Panc1 (cell line): ENCODE measurements around the gene TAF11. TPM values are rescaled to one million over a fixed set of nuclear protein-coding genes. Genes with fewer than 3 reads are reported as not detected.

Experiments
- ATAC-seq: fragments of 200-7000 bp; cut with Tn5 transposase; 2 replicates; pipeline ENCODE4 v1.9.1; 2020; ENCODE audit warnings: mild to moderate bottlenecking, moderate library complexity
- BruUV-seq: library from RNA; stranded (reverse); fragments of 400-500 nt; replicated peaks from 2 replicates; lab custom pipeline; 2021; lab: Mats Ljungman, UMichigan
- CTCF ChIA-PET: fragments of 300-600 bp; sonication (Branson Sonifier 250); formaldehyde crosslinking; loops from one replicate; lab custom pipeline; 2022; ENCODE audit warnings: antibody characterized with exemption; lab: Charles Lee
- POLR2A ChIA-PET: fragments of 300-600 bp; sonication (Branson Sonifier 250); formaldehyde crosslinking; loops from one replicate; lab custom pipeline; 2022; ENCODE audit warnings: antibody characterized with exemption; lab: Charles Lee
- DNase-seq: peaks from one replicate; pipeline ENCODE4 v3.0.0-alpha.2; 2010; ENCODE audit warnings: low read depth, low spot score
- H3K27ac ChIP-seq: 2 replicates; pipeline ENCODE4 v1.5.1; 2011; ENCODE audit warnings: mild to moderate bottlenecking, low read length, inconsistent platforms
- H3K27me3 ChIP-seq: fragments of 200-500 bp; sonication (Bioruptor generic); 2 replicates; pipeline ENCODE4 v1.6.0; 2014; ENCODE audit warnings: low read length, inconsistent platforms; ENCODE audit not compliant: control insufficient read depth, insufficient read depth
- H3K36me3 ChIP-seq: fragments of 200-500 bp; sonication (Bioruptor generic); 2 replicates; pipeline ENCODE4 v1.5.1; 2014; ENCODE audit warnings: inconsistent platforms, mild to moderate bottlenecking, low read length, moderate library complexity; ENCODE audit not compliant: control insufficient read depth, insufficient read depth
- H3K4me1 ChIP-seq: 2 replicates; pipeline ENCODE4 v1.5.1; 2011; ENCODE audit warnings: inconsistent platforms, mild to moderate bottlenecking, low read length, moderate library complexity; ENCODE audit not compliant: control insufficient read depth, insufficient read depth
- H3K4me3 ChIP-seq, 2 experiments: 2 replicates each; pipeline ENCODE4 v1.5.1; 2011 to 2012; ENCODE audit warnings: low read depth in 2 of 2, low read length in 2 of 2, mild to moderate bottlenecking in 2 of 2, inconsistent platforms in 1 of 2, moderate library complexity in 1 of 2
- H3K9me3 ChIP-seq: fragments of 200-500 bp; sonication (Bioruptor generic); 2 replicates; pipeline ENCODE4 v1.5.1; 2014; ENCODE audit warnings: low read depth, mild to moderate bottlenecking, inconsistent platforms, low read length, moderate library complexity; ENCODE audit not compliant: control insufficient read depth, insufficient read depth
- CTCF ChIP-seq: fragments of 450-650 bp; IDR thresholded peaks from 2 replicates; pipeline ENCODE4 v1.5.1; 2017; ENCODE audit warnings: mild to moderate bottlenecking
- POLR2AphosphoS5 ChIP-seq: IDR thresholded peaks from 2 replicates; pipeline ENCODE4 v1.6.1; 2012; ENCODE audit warnings: mild to moderate bottlenecking, low read depth, low read length, moderate library complexity
- REST ChIP-seq, 2 experiments: IDR thresholded peaks; 2 replicates each; pipeline ENCODE4 v1.6.1; 2011 to 2012; ENCODE audit warnings: low read depth in 2 of 2, control low read depth in 1 of 2, low read length in 1 of 2, mild to moderate bottlenecking in 1 of 2, moderate library complexity in 1 of 2; ENCODE audit not compliant: insufficient read depth in 1 of 2
- SIN3A ChIP-seq: IDR thresholded peaks from 2 replicates; pipeline ENCODE4 v1.6.1; 2012; ENCODE audit warnings: low read depth, mild to moderate bottlenecking, low read length, moderate library complexity, borderline replicate concordance; ENCODE audit not compliant: insufficient read depth
- TCF7L2 ChIP-seq: IDR thresholded peaks from 2 replicates; pipeline ENCODE4 v1.6.1; 2011; ENCODE audit warnings: mild to moderate bottlenecking, low read depth, low read length, inconsistent platforms
- in situ Hi-C: cut with HindIII; loops from 2 replicates; pipeline ENCODE4 v1.10.0; 2016; ENCODE audit warnings: low sequenced_read_pairs, low pct_unique_long_range_greater_than_20kb
- intact Hi-C: fragments of 100-400 bp; cut with micrococcal nuclease; formaldehyde crosslinking; loops from one replicate; pipeline ENCODE4 v1.10.0; 2022; ENCODE audit not compliant: unreplicated experiment
- total RNA-seq: library from RNA; stranded (reverse); gene quantifications from one replicate; pipeline ENCODE4 v1.2.1, GENCODE V29; 2021; ENCODE audit not compliant: unreplicated experiment

Gene TAF11
- total RNA-seq, 1 experiment from 2014 or later: 25.3 TPM

DNA sequence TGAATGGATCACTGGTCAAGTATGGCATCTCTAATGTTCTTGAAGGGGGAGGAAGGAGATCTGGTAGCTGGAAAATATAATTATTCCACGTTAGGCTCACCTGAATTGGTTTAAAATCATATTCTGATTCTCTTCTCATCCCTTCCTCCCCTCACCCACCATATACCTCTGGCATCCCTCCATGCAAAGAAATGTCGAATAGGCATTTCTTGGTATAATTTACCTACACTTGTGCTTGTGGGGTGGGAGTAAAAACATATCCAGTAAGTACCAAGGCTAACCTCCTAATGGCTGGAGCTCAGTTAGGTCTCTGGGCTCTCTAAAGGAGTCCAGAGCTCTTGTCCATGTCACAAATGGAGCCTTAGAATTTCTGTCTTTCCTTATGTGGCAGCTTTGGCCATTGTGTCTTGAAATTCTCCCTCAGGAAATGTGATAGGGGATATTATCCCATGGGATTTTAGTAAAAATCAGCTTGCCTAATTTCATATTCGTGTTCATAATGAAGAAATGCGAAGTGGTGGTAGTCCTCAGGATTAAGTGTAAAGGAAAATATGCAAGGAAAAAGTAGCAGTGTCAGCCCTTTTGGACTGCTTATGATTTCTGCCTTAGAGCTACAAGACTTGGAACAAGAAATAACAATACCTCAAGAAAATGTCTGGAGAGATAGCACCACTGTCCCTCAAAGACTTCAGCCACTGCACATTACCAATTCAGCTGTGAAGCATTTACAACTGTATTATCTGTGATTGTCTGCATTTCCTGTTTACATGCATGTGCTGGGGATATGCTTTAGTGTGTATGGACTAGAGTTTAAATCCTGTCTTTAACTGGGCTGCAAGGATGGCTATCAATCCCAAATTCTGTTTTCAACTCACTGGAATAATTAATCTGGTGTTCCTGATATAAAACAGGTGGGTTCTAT, 12.3 kb downstream of the TAF11 start:
- H3K9me3 ChIP-seq: no peaks in the 10 kb centered on the region

DNA sequence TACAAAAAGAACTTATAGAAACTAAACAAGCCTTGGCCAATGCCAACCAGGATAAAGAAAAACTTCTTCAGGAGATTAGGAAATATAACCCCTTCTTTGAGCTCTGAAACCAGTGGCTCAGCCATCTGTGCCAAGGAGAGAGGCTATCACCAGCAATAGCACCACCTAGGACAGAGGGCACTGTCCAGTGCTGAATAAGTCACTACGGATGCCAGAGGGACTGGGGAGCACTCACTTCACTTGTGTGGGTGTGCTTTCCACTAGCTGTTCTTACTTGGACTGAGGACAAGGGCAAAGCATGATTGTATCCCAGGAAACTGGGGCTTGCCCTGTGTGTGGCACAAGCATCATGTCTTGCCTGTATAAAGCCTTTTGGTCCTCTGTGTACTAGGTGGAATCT, 15.5 kb downstream of the TAF11 start:
- H3K9me3 ChIP-seq: no peaks in the 10 kb centered on the region
- ChIA-PET CTCF (no interaction called here), POLR2A (no interaction called here)
- peaks cover 10% of the 10 kb centered on the region; the same call in 1 of the 2 replicates for H3K36me3 ChIP-seq
- no peak overlapping the region for H3K27ac ChIP-seq
- no peak for DNase-seq
- ATAC-seq: no peak
- TF ChIP-seq POLR2AphosphoS5: no peak
- peak; percentile 76 to 80 for TF ChIP-seq REST (IDR thresholded peaks at IDR 0.05; ENCODE audit: insufficient read depth in 1 of 2, low read depth in 2 of 2, low read length in 1 of 2)
- TF ChIP-seq CTCF: no peak
- no peaks in the 10 kb centered on the region for H3K4me1 ChIP-seq
- no peak overlapping the region for H3K4me3 ChIP-seq
- no TSS peak for BruUV-seq
- H3K27me3 ChIP-seq: no peaks in the 10 kb centered on the region
- intact Hi-C loops: no loop called here
- in situ Hi-C loops: no loop called here

More for the DNA sequence above, 12.3 kb downstream of the TAF11 start:
- TF ChIP-seq POLR2AphosphoS5 (no peak), SIN3A (no peak), TCF7L2 (no peak), CTCF (no peak), REST (IDR thresholded peaks at IDR 0.05; ENCODE audit: insufficient read depth in 1 of 2, low read depth in 2 of 2, low read length in 1 of 2) (no peak)
- no peak for DNase-seq
- in situ Hi-C loops (no loop called here), intact Hi-C loops (no loop called here)
- no peaks in the 10 kb centered on the region for H3K27me3 ChIP-seq
- peaks cover 16% of the 10 kb centered on the region; the same call in 1 of the 2 replicates for H3K36me3 ChIP-seq
- H3K27ac ChIP-seq: no peak overlapping the region
- ATAC-seq: no peak
- POLR2A ChIA-PET: no interaction called here
- no peak overlapping the region for H3K4me3 ChIP-seq
- BruUV-seq: no TSS peak
- no peaks in the 10 kb centered on the region for H3K4me1 ChIP-seq
- CTCF ChIA-PET: no interaction called here
